Small intestine (tissue), 7 donors: ENCODE results near the gene PANK4. TPM values are rescaled to one million over a fixed set of nuclear protein-coding genes. Genes with fewer than 3 reads are reported as not detected.

Experiments
- DNase-seq, 2 donors: peaks; one replicate each; pipeline versions ENCODE4 v3.0.0 to v3.0.0-alpha.2; 2013
- FAIRE-seq: peaks from 2 replicates; lab custom pipeline; 2012; peaks lifted over from hg19 to GRCh38; lab: Jason Lieb, UNC
- H3K27ac ChIP-seq, 3 donors: one replicate each; pipeline ENCODE4 v1.5.1; 2013; ENCODE audit warnings: low read length in 2 of 3, mild to moderate bottlenecking in 2 of 3, control low read depth in 1 of 3, inconsistent platforms in 1 of 3, low read depth in 1 of 3, moderate library complexity in 1 of 3
- H3K27me3 ChIP-seq, 3 donors: one replicate each; pipeline ENCODE4 v1.6.1; 2013; ENCODE audit warnings: low read length in 3 of 3, inconsistent platforms in 1 of 3; ENCODE audit not compliant: control insufficient read depth in 3 of 3, insufficient read depth in 3 of 3
- H3K36me3 ChIP-seq, 3 donors: one replicate each; pipeline ENCODE4 v1.6.1; 2013; ENCODE audit warnings: low read length in 3 of 3, inconsistent platforms in 1 of 3, low read depth in 1 of 3, mild to moderate bottlenecking in 1 of 3, moderate library complexity in 1 of 3; ENCODE audit not compliant: control insufficient read depth in 3 of 3, insufficient read depth in 2 of 3
- H3K4me1 ChIP-seq, 3 donors: one replicate each; pipeline ENCODE4 v1.6.1; 2013; ENCODE audit warnings: low read length in 2 of 3, inconsistent platforms in 1 of 3, low read depth in 1 of 3, mild to moderate bottlenecking in 1 of 3, moderate library complexity in 1 of 3; ENCODE audit not compliant: control insufficient read depth in 3 of 3, insufficient read depth in 2 of 3
- H3K4me3 ChIP-seq, 3 donors: one replicate each; pipeline ENCODE4 v1.5.1; 2013; ENCODE audit warnings: low read length in 3 of 3, control low read depth in 1 of 3, inconsistent platforms in 1 of 3, low read depth in 1 of 3, mild to moderate bottlenecking in 1 of 3, moderate library complexity in 1 of 3
- H3K9me3 ChIP-seq, 2 donors: one replicate each; pipeline ENCODE4 v1.6.1; 2013; ENCODE audit warnings: low read depth in 1 of 2, low read length in 1 of 2; ENCODE audit not compliant: control insufficient read depth in 2 of 2, insufficient read depth in 1 of 2
- WGBS, 3 donors: extraction: QIAGEN DNeasy Blood & Tissue Kit; methylation state at CpG; one replicate each; pipeline ENCODE4 v1.1.7; 2013; 5-methylcytosine and 5-hydroxymethylcytosine counted together
- polyA plus RNA-seq, 4 donors: library from polyadenylated mRNA; stranded (reverse) in 3 of 4; unstranded in 1 of 4; fragments of 200-250 nt in 3 of 4; fragments of 120-200 nt in 1 of 4; gene quantifications; one replicate each; pipeline versions ENCODE4 v1.2.1 to v1.2.3, GENCODE V29; 2013
- donor health status: healthy with polysubstance abuse.
- donor health status: control.
- donor health status: control.
- donor health status: Bipolar disorder and iron deficiency.
- donor health status: healthy.

The PANK4 gene
- polyA plus RNA-seq, 4 donors: 14.8 to 21.7 (median 18.8) TPM

DNA sequence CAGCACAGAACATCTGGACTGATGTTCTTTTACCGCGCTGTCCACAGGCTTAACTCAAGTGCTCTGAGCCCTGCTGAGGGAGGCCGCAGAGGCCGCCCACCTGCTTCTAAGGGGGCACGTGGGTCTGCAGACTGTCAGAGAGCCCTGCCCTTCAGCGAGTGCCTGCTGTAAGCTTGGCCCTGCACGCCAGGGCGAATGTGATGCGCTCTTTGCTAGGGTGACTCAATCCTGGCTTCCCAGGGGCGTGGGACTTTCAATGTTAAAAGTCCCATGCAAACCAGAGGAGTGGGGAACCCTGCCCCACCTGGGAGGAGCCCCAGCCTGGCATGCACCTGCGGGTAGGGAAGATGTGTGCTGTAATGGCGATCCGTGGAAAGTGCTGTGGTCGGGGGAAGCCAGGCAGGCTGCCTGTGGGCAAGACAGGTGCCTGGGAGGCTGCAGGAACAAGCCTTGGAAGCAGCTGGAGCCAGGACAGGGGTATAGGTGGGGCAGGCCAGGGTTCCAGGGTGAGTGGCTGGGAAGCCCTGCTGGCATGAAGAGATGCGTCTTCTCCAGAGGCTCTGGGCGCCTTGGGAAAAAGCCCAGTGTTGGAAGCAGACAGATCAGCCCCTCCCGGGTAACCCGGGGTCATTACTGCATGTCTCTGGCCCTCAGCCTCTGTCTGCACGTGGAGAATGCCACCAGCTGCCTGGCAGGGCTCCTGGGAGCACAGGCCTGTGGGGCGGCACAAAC, 594 bp upstream of the PANK4 start:
- no peaks in the 10 kb centered on the region for H3K9me3 ChIP-seq
- H3K27me3 ChIP-seq: peaks cover 0 to 37% (median 2%) of the 10 kb centered on the region in 3 donors
- H3K36me3 ChIP-seq: peaks cover 0 to 24% (median 0%) of the 10 kb centered on the region in 3 donors
- peak overlapping the region in 1 of 3 donors; percentile 26 for H3K27ac ChIP-seq
- peak overlapping the region; percentile 50 to 77 (median 72) for H3K4me3 ChIP-seq
- DNase-seq: no peak
- WGBS, 3 donors: 26 to 35% (median 32%) methylated on average over 20 of the region's 20 CpGs
- no peak for FAIRE-seq
- H3K4me1 ChIP-seq: peaks cover 11 to 52% (median 20%) of the 10 kb centered on the region in 3 donors

GRCh38 chr1:2525572-2525919, 850 bp downstream of the PANK4 start:
- WGBS, 3 donors: 1 to 3% (median 2%) methylated on average over 20 of the region's 20 CpGs
- H3K27ac ChIP-seq: no peak overlapping the region
- H3K4me3 ChIP-seq: peak overlapping the region; percentile 77 to 91 (median 80)
- no peaks in the 10 kb centered on the region for H3K9me3 ChIP-seq
- H3K27me3 ChIP-seq: peaks cover 0 to 23% (median under 1%) of the 10 kb centered on the region in 3 donors
- FAIRE-seq (no peak), DNase-seq (no peak)
- peaks cover 10 to 43% (median 14%) of the 10 kb centered on the region in 3 donors for H3K4me1 ChIP-seq
- peaks cover 2 to 38% (median 5%) of the 10 kb centered on the region in 3 donors for H3K36me3 ChIP-seq

DNA sequence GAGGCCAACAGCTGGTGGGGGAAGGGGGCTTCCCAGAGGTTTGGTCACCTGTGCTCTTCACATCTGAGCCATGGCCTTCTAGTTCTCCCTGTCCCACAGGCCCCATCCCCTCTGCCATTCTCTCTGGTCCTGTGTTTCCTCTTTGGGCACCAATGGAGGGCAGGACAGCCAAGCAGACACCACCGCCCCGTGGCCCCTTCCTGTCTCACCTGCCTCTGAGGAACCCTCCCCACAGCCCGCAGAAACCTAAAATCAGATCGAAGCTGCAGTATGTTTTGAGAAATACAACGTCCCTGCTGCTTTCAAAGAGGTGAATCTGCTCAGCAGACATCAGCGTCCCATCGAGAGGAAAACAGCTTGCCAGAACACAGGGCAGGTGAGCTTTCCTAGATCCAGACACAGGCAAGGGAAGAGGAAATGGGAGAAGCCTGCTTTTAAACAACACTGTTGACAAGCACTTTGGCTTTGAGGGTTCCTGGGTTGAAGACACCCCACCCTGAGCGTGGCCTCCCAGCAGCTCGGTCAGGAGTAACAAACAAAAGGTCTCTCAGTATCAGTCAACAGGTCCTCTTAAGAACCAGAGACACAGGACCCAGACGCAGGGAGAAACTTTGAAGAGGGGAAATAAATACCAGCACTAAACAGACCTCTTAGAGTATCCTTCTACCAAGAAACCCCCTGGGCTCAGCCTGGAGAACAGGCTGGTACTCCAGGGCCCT, 2.3 kb downstream of the PANK4 start:
- H3K27me3 ChIP-seq: peaks cover 0 to 13% (median 0%) of the 10 kb centered on the region in 3 donors
- peak overlapping the region in 1 of 3 donors; percentile 1 for H3K4me3 ChIP-seq
- H3K27ac ChIP-seq: peak overlapping the region in 2 of 3 donors; percentile 2 to 17
- WGBS, 3 donors: 56 to 71% (median 61%) methylated on average over 10 of the region's 10 CpGs
- peaks cover 7 to 40% (median 11%) of the 10 kb centered on the region in 3 donors for H3K4me1 ChIP-seq
- H3K9me3 ChIP-seq: no peaks in the 10 kb centered on the region
- peaks cover 2 to 53% (median 10%) of the 10 kb centered on the region in 3 donors for H3K36me3 ChIP-seq
- no peak for DNase-seq
- no peak for FAIRE-seq

- peaks cover 0 to 6% (median 0%) of the 10 kb centered on the region in 3 donors for H3K27me3 ChIP-seq
- peaks cover 7 to 33% (median 11%) of the 10 kb centered on the region in 3 donors for H3K4me1 ChIP-seq
- WGBS, 3 donors: 63 to 83% (median 72%) methylated on average over 32 of the region's 32 CpGs
- FAIRE-seq: no peak
- H3K4me3 ChIP-seq: no peak overlapping the region
- no peaks in the 10 kb centered on the region for H3K9me3 ChIP-seq
- H3K36me3 ChIP-seq: peaks cover 9 to 60% (median 14%) of the 10 kb centered on the region in 3 donors
- peak overlapping the region in 2 of 3 donors; percentile 2 to 17 for H3K27ac ChIP-seq
- no peak for DNase-seq
These were observed 3.1 kb downstream of the PANK4 start for GRCh38 chr1:2523191-2523890.

GRCh38 chr1:2522230-2522629, 4.2 kb downstream of the PANK4 start:
- Histone ChIP-seq H3K4me3 (no peak overlapping the region), H3K27me3 (no peaks in the 10 kb centered on the region), H3K36me3 (peaks cover 15 to 71% (median 23%) of the 10 kb centered on the region in 3 donors), H3K9me3 (no peaks in the 10 kb centered on the region), H3K27ac (no peak overlapping the region), H3K4me1 (peaks cover 5 to 28% (median 11%) of the 10 kb centered on the region in 3 donors)
- FAIRE-seq (no peak), DNase-seq (no peak)
- WGBS, 3 donors: 68 to 80% (median 71%) methylated on average over 7 of the region's 7 CpGs

DNA sequence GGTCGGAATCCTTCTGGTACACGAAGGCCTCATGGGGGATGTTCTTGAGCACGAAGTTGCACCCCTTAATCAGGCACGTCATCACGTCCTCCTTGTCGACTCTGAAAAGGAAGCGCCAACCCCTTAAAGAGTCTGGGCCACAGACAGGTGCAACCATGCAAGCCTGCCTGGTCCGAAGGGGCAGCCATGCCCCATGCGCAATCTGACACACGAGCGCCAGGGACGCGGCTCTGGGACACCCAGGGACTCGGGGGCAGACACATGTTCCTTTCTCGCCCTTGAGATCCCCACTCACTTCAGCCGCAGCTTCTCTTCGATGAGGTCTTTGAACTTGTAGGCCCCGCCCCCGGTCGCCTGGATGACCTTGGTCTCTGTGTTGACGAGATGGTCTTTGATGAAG, 5.6 kb downstream of the PANK4 start:
- DNase-seq (no peak), FAIRE-seq (no peak)
- Histone ChIP-seq H3K4me3 (no peak overlapping the region), H3K27me3 (no peaks in the 10 kb centered on the region), H3K4me1 (peaks cover 5 to 22% (median 11%) of the 10 kb centered on the region in 3 donors), H3K27ac (no peak overlapping the region), H3K9me3 (no peaks in the 10 kb centered on the region), H3K36me3 (peaks cover 18 to 85% (median 26%) of the 10 kb centered on the region in 3 donors)
- 92 to 95% (median 93%) methylated on average over 21 of the region's 21 CpGs for WGBS, 3 donors

DNA sequence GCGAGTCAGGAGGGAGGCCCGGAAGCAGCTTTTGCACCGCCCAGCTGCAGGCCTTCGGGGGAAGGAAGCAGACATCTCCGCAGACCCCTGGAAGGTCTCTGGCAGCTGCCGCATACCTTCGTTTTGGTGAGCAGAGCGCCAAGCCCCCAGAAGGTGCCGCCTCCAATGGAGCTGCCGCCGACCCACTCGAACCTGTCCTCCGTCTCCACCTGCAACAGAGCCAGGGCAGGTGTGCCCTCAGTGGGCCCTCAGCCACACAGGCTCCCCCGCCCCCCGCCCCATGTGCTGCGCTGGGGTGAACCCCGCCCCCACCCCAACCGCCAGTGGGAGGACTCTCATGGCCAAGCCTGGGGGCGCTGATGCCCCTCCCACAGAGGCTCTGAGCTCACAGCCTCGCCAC, 6.2 kb downstream of the PANK4 start:
- no peaks in the 10 kb centered on the region for H3K9me3 ChIP-seq
- H3K36me3 ChIP-seq: peaks cover 18 to 90% (median 26%) of the 10 kb centered on the region in 3 donors
- H3K4me1 ChIP-seq: peaks cover 5 to 17% (median 10%) of the 10 kb centered on the region in 3 donors
- H3K27ac ChIP-seq: no peak overlapping the region
- 95 to 97% (median 97%) methylated on average over 15 to 20 of the region's 20 CpGs for WGBS, 3 donors
- no peak overlapping the region for H3K4me3 ChIP-seq
- no peaks in the 10 kb centered on the region for H3K27me3 ChIP-seq
- FAIRE-seq (no peak), DNase-seq (no peak)

DNA sequence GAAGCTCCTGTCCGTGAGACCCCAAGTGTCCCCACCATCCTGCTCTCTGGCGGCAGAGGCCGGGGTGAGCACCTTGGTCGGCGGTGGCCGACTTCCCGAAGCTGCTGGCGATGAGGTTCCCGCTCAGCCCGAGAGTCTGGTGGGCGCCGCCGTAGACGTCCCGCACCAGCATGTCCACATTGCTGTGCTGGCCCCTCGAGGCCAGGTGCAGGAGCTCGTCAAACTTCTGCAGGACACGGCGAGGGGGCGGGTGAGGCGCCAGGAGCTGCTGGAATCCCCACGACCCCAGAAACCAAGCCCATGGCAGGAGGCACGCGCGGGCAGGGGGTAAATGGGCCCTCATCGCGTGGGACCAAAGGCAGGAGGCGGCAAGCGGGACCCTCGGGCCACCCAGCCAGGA, 6.7 kb downstream of the PANK4 start:
- H3K36me3 ChIP-seq: peaks cover 20 to 90% (median 26%) of the 10 kb centered on the region in 3 donors
- FAIRE-seq: no peak

More for the DNA sequence above, 6.7 kb downstream of the PANK4 start:
- 95 to 96% (median 96%) methylated on average over 30 of the region's 30 CpGs for WGBS, 3 donors
- no peaks in the 10 kb centered on the region for H3K27me3 ChIP-seq
- no peak overlapping the region for H3K4me3 ChIP-seq
- no peak overlapping the region for H3K27ac ChIP-seq
- no peaks in the 10 kb centered on the region for H3K9me3 ChIP-seq
- H3K4me1 ChIP-seq: peaks cover 3 to 12% (median 6%) of the 10 kb centered on the region in 3 donors
- no peak for DNase-seq
